Measurements from ENCODE around the gene DDRGK1.
"Not testable (repeated sequence)": the region's sequence is repeated elsewhere in the genome, so short reads cannot be mapped to it uniquely, and the experiment has no call there.

The DDRGK1 gene

DNA sequence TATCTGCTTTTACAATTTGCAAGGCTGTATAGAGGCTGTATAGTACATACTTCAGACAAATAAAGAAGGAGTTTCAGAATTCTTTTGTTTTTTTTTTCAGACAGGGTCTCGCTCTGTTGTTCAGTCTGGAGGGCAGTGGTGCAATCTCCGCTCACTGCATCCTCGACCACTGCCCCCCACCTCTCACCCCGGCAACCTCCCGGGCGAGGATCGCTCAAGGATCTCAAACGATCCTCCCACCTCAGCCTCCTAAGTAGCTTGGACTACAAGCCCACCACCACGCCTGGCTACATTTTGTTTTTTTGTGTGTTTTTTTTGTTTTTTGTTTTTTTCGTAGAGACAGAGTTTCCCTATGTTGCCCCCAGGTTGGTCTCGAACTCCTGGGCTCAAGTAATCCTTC is 46.7 kb downstream of the DDRGK1 start:
- DNase-seq (ENCODE audit: low read depth), result no peak
- TF ChIP-seq CTCF (IDR thresholded peaks at IDR 0.05; ENCODE audit: insufficient read depth, low read depth, low read length, missing control alignments), result no peak
- H3K4me3 ChIP-seq (ENCODE audit: low read depth, low read length), result peak overlapping the region; percentile 90

- DNase-seq (ENCODE audit: low read depth), result peak; percentile 79
- peak overlapping the region; percentile 90 for H3K4me3 ChIP-seq (ENCODE audit: low read depth, low read length)
- TF ChIP-seq CTCF (IDR thresholded peaks at IDR 0.05; ENCODE audit: insufficient read depth, low read depth, low read length, missing control alignments), result no peak
Measured at GRCh38 chr20:3156811-3157619, 47.5 kb downstream of the DDRGK1 start.

DNA sequence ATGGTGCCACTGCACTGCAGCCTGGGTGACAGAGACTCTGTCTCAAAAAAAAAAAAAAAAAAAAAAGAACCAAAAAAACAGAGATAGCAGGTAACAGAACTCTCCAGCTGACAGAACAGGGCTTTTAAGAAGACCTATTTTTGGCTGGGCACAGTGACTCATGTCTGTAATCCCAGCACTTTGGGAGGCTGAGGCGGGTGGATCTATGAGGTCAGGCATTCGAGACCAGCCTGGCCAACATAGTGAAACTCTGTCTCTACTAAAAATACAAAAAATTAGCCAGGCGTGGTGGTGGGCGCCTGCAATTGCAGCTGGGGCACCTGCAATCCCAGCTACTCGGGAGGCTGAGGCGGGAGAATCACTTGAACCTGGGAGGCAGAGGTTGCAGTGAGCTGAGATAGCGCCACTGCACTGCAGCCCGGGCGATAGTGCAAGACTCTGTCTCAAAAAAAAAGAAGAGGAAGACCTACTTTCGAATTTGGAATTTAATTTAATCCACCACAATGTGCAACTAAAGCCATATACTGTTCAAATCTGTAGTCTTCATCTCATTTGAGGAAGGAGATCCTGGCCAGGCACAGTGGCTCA is 52.3 kb downstream of the DDRGK1 start:
- DNase-seq (ENCODE audit: low read depth), result peak; percentile 66
- H3K4me3 ChIP-seq (ENCODE audit: low read depth, low read length), result not testable (repeated sequence)

DNA sequence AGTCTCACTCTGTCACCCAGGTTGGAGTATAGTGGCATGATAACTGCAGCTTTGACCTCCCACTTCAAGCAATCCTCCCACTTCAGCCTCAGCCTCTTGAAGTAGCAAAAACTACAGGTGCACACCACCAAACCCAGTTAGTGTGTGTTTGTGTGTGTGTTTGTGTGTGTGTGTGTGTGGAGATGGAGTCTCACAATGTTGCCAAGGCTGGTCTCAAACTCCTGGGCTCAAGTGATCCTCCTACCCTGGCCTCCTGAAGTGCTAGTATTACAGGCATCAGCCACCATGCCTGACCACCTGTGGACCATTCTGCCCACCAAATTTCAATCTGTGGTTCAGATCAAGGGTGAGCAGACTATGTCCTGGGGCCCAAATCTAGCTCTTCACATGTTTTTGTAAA is 53.6 kb downstream of the DDRGK1 start:
- DNase-seq (ENCODE audit: low read depth), result no peak
- TF ChIP-seq CTCF (IDR thresholded peaks at IDR 0.05; ENCODE audit: insufficient read depth, low read depth, low read length, missing control alignments), result no peak
- no peak overlapping the region for H3K4me3 ChIP-seq (ENCODE audit: low read depth, low read length)

DNA sequence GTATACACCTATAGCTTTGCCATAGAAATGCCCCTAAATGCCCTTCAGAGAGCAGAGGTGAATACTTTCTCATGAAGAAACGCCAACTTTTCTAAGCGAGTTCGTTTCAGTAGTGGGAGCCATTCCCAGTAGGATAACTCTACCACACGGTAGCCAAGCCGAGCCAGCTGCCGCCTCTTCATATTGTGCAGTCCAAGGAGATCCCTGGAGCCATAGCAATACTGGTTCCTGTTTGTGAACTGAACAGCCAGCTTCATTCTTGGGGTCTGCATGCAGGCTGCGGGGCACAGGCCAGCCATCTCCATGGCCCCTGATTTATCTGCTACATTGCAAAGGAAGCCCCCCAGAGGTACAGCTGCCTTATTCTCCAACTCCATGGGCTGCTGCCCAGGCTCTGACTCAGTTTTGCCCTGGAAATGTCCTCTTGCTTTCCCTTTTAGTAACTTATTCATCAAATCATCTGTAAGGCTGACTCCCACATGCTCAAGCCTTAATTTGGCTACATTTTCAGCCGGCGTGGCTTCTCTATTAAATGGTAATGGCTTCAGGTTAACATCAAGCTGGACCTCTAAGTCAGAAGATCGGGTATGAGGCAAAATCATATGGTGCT is 57.6 kb downstream of the DDRGK1 start:
- no peak overlapping the region for H3K4me3 ChIP-seq (ENCODE audit: low read depth, low read length)
- no peak for TF ChIP-seq CTCF (IDR thresholded peaks at IDR 0.05; ENCODE audit: insufficient read depth, low read depth, low read length, missing control alignments)
- DNase-seq (ENCODE audit: low read depth), result no peak

- TF ChIP-seq CTCF (IDR thresholded peaks at IDR 0.05; ENCODE audit: insufficient read depth, low read depth, low read length, missing control alignments), result no peak
- H3K4me3 ChIP-seq (ENCODE audit: low read depth, low read length), result no peak overlapping the region
- no peak for DNase-seq (ENCODE audit: low read depth)
Measured at GRCh38 chr20:3141757-3142156, 62.7 kb downstream of the DDRGK1 start.

Measured in GM12865 (cell line).